GM12873 (cell line): ENCODE measurements around the gene SH3RF3.

Source experiments
- CTCF ChIP-seq: IDR thresholded peaks from 2 replicates; pipeline ENCODE4 v1.5.1; 2012; ENCODE audit warnings: low read depth, mild to moderate bottlenecking, moderate library complexity, low read length, control low read depth; ENCODE audit not compliant: insufficient read depth; ENCODE audit errors: missing control alignments

Gene SH3RF3

DNA sequence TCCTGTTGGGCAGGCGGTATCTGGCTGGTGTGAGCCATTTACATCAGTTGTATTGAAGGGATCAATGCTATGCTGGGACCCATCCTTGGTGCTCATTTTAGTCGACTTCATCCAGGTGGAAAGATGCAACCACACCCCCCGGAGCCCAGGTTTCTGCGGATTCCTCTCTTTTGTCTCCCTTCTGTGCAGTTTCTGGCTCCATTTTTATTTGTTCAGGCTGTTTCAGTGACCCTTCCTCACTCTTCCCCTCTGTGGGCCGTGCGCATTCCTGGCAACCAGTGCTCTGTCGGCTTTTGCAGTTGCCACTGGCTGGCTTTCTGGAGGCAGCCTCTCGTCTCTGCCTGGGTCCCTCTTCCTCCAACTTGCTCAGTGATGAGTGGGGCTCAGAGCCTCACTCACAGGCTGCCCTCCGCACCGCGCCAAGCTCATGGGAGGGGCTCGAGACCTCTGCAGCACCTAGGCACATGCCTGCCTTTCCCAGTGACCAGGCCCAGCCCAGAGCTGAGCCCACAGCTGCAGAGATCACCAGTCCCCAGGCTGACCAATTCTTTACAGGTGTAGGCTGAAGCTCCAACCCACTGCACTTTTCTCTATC, 12.1 kb downstream of the SH3RF3 start:
- TF ChIP-seq CTCF = no peak

- TF ChIP-seq CTCF = no peak
Measured at GRCh38 chr2:109141727-109142283, 12.8 kb downstream of the SH3RF3 start.

GRCh38 chr2:109142416-109143210, 13.6 kb downstream of the SH3RF3 start:
- no peak for TF ChIP-seq CTCF

DNA sequence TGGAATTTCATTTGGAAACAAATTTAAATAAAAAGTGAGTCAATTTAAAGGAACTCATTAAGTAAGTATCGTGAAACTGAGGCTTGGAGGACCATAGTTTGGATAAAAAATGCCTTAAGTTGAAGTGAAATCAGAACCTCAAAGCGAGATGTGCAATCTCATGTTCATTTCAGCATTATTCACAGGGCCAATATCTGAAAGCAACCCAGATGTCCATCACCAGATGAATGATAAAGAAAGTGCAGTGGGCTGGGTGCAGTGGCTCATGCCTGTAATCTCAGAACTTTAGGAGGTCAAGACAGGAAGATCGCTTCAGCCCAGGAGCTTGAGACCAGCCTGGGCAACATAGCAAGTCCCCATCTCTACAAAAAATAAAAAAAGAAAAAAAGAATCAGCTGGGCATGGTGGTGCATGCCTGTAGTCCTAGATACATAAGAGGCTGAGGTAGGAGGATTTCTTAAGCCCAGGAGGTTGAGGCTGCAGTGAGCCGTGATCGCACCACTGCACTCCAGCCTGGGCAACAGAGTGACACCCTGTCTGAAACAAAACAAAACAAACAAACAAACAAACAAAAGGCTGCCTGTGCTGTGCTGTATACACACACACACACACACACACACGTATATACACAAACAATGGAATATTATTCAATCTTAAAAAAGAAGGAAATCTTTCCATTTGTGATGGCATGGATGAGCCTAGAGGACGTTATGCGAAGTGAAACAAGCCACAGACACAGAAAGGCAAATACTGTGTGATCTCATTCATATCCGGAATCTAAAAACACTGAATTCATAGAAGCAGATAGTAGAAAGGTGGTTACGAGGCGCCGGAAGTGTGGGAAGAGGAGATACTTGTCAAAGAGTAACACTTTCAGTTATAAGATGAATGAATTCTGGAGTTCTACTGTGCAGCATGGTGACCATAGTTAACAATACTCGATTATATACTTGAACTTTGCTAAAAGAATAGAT, 14.5 kb downstream of the SH3RF3 start:
- TF ChIP-seq CTCF = no peak

DNA sequence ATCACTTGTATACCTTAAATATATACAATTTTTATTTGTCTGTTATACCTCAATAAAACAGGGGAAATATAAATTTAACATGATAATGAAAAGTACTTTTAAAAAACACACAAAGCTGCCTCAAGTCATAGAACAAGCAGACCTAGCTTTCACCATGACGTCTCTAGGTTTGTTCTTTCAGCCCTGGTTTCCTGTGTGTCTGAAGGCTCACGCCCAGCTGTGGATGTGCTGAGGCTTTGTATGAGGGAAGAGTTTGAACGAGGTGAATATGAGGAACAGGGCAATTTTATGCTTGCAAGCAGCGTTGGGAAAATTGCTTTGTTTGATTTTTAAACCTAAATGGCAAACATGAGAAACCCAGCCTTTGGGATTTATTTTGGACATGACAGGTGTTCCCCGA, 15.3 kb downstream of the SH3RF3 start:
- TF ChIP-seq CTCF = no peak

- TF ChIP-seq CTCF = no peak
Measured at GRCh38 chr2:109144721-109145120, 15.7 kb downstream of the SH3RF3 start.
